Measurements from ENCODE around the gene TMEM219. TPM values are rescaled to one million over a fixed set of nuclear protein-coding genes. Genes with fewer than 3 reads are reported as not detected.

The TMEM219 gene
- total RNA-seq, 2 donors from 2014 or later, result 122 to 136 TPM

DNA sequence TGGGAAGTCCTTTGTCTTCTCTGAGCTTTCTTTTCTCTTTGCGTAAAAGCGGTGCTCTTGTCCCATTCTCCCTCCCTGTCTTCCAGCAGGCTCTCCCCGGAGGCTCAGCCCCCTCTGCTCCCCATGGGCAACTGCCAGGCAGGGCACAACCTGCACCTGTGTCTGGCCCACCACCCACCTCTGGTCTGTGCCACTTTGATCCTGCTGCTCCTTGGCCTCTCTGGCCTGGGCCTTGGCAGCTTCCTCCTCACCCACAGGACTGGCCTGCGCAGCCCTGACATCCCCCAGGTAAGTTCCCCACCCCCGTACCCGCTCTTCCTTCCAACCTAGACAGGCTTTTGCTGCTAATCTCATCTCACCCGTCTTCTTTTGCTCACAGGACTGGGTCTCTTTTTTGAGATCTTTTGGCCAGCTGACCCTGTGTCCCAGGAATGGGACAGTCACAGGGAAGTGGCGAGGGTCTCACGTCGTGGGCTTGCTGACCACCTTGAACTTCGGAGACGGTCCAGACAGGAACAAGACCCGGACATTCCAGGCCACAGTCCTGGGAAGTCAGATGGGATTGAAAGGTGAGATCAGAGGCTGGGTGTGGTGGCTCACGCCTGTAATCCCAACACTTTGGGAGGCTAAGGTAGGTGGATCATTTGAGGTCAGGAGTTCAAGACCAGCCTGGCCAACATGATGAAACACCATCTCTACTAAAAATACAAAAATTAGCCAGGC lies 1.3 kb downstream of the TMEM219 start:
- Mint-ChIP-seq H3K36me3 (ENCODE audit: low read depth) (peaks cover 20% of the 10 kb centered on the region), H3K4me1 (peaks cover 13% of the 10 kb centered on the region), H3K27ac (peak overlapping the region; percentile 89), H3K4me3 (peak overlapping the region; percentile 81), H3K9me3 (peaks cover 2% of the 10 kb centered on the region), H3K27me3 (ENCODE audit: insufficient read depth) (peaks cover 2% of the 10 kb centered on the region)
- WGBS, 2 experiments (ENCODE audit: insufficient coverage in 1 of 2, insufficient read length in 1 of 2), result 93 to 95% methylated on average over 7 to 14 of the region's 14 CpGs
- Histone ChIP-seq H3K27ac (ENCODE audit: low read depth, low read length) (no peak overlapping the region), H3K27me3 (ENCODE audit: control insufficient read depth, insufficient read depth, low read length, poor library complexity, severe bottlenecking) (no peaks in the 10 kb centered on the region), H3K4me3 (ENCODE audit: low read length) (peak overlapping the region; percentile 88), H3K36me3 (ENCODE audit: control insufficient read depth, insufficient read depth, low read length) (peaks cover 21% of the 10 kb centered on the region), H3K9me3 (ENCODE audit: control insufficient read depth, low read length) (no peaks in the 10 kb centered on the region), H3K9ac (ENCODE audit: extremely low read depth, low read length, poor library complexity, severe bottlenecking) (peak overlapping the region; percentile 59), H3K4me1 (ENCODE audit: control insufficient read depth, insufficient read depth, low read length) (peaks cover 9% of the 10 kb centered on the region)
- DNase-seq, result no peak
- TF ChIP-seq, protein P1, sequence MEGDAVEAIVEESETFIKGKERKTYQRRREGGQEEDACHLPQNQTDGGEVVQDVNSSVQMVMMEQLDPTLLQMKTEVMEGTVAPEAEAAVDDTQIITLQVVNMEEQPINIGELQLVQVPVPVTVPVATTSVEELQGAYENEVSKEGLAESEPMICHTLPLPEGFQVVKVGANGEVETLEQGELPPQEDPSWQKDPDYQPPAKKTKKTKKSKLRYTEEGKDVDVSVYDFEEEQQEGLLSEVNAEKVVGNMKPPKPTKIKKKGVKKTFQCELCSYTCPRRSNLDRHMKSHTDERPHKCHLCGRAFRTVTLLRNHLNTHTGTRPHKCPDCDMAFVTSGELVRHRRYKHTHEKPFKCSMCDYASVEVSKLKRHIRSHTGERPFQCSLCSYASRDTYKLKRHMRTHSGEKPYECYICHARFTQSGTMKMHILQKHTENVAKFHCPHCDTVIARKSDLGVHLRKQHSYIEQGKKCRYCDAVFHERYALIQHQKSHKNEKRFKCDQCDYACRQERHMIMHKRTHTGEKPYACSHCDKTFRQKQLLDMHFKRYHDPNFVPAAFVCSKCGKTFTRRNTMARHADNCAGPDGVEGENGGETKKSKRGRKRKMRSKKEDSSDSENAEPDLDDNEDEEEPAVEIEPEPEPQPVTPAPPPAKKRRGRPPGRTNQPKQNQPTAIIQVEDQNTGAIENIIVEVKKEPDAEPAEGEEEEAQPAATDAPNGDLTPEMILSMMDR (conservative IDR thresholded peaks at IDR 0.05), result no peak

DNA sequence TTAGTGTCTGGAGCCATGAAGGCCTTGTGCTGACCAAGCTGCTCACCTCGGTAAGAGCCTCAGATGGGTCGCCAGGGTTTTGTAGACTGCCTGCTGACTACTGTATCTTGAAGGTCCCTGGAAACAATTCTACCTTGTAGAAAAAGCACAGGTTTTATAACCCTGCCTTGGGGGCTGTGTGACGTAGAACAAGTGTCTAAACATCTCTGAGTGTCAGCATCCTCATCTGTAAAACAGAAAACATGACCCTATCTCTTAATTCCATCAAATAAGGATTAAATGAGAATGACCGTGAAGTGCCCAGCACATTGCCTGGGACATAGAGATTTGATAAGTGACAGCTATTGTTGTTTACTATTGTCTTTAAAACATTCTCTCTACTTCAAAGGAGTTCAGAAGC lies 6.3 kb downstream of the TMEM219 start:
- Mint-ChIP-seq H3K27me3 (ENCODE audit: insufficient read depth) (peaks cover 3% of the 10 kb centered on the region), H3K4me1 (no peaks in the 10 kb centered on the region), H3K4me3 (no peak overlapping the region), H3K36me3 (ENCODE audit: low read depth) (peaks cover 56% of the 10 kb centered on the region), H3K27ac (no peak overlapping the region), H3K9me3 (peaks cover 11% of the 10 kb centered on the region)
- peaks cover 14% of the 10 kb centered on the region for H3K9me3 ChIP-seq (ENCODE audit: control insufficient read depth, low read length)
- H3K27ac ChIP-seq (ENCODE audit: low read depth, low read length), result no peak overlapping the region
- peaks cover 61% of the 10 kb centered on the region for H3K36me3 ChIP-seq (ENCODE audit: control insufficient read depth, insufficient read depth, low read length)
- no peaks in the 10 kb centered on the region for H3K4me1 ChIP-seq (ENCODE audit: control insufficient read depth, insufficient read depth, low read length)
- WGBS, 2 experiments (ENCODE audit: insufficient coverage in 1 of 2, insufficient read length in 1 of 2), result 98 to 100% methylated on average over 3 to 4 of the region's 4 CpGs
- H3K4me3 ChIP-seq (ENCODE audit: low read length), result no peak overlapping the region
- TF ChIP-seq, protein P1 (conservative IDR thresholded peaks at IDR 0.05), result no peak
- DNase-seq, result no peak
- no peaks in the 10 kb centered on the region for H3K27me3 ChIP-seq (ENCODE audit: control insufficient read depth, insufficient read depth, low read length, poor library complexity, severe bottlenecking)
- H3K9ac ChIP-seq (ENCODE audit: extremely low read depth, low read length, poor library complexity, severe bottlenecking), result no peak overlapping the region

DNA sequence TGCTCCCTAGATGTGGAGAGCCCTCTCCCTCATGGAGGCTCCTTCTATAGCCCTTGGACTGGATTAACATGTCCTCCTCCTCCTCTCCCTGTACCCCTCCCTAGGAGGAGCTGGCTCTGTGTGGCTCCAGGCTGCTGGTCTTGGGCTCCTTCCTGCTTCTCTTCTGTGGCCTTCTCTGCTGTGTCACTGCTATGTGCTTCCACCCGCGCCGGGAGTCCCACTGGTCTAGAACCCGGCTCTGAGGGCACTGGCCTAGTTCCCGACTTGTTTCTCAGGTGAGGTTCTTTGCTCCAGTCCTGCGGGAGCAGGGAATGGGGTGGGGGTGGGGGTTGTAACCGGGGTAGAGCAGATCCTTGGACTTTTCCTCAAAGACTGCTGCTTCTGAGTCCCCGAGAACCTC lies 9.4 kb downstream of the TMEM219 start:
- Histone ChIP-seq H3K27me3 (ENCODE audit: control insufficient read depth, insufficient read depth, low read length, poor library complexity, severe bottlenecking) (no peaks in the 10 kb centered on the region), H3K9me3 (ENCODE audit: control insufficient read depth, low read length) (peaks cover 14% of the 10 kb centered on the region), H3K9ac (ENCODE audit: extremely low read depth, low read length, poor library complexity, severe bottlenecking) (no peak overlapping the region), H3K4me3 (ENCODE audit: low read length) (no peak overlapping the region), H3K27ac (ENCODE audit: low read depth, low read length) (no peak overlapping the region), H3K4me1 (ENCODE audit: control insufficient read depth, insufficient read depth, low read length) (peaks cover 2% of the 10 kb centered on the region), H3K36me3 (ENCODE audit: control insufficient read depth, insufficient read depth, low read length) (peaks cover 51% of the 10 kb centered on the region)
- no peak overlapping the region for H3K4me3 Mint-ChIP-seq
- H3K9me3 Mint-ChIP-seq, result peaks cover 13% of the 10 kb centered on the region
- H3K4me1 Mint-ChIP-seq, result peaks cover 15% of the 10 kb centered on the region
- peaks cover 45% of the 10 kb centered on the region for H3K36me3 Mint-ChIP-seq (ENCODE audit: low read depth)
- TF ChIP-seq, protein P1 (conservative IDR thresholded peaks at IDR 0.05), result no peak
- WGBS, 2 experiments (ENCODE audit: insufficient coverage in 1 of 2, insufficient read length in 1 of 2), result 92% methylated on average over 8 of the region's 8 CpGs; no CpG with 5 or more reads in 1 of the 2 experiments
- no peak for DNase-seq
- H3K27ac Mint-ChIP-seq, result no peak overlapping the region
- peaks cover 4% of the 10 kb centered on the region for H3K27me3 Mint-ChIP-seq (ENCODE audit: insufficient read depth)
